ENCODE results near the gene MACF1.
"Not testable (repeated sequence)": the region's sequence is repeated elsewhere in the genome, so short reads cannot be mapped to it uniquely, and the experiment has no call there.

The MACF1 gene

GRCh38 chr1:39178541-39179431 is 25.7 kb upstream of the MACF1 start:
- DNase-seq (ENCODE audit: low read depth, low spot score) = no peak
- H3K27ac ChIP-seq = peak overlapping the region; percentile 98

- no peak for DNase-seq (ENCODE audit: low read depth, low spot score)
- H3K27ac ChIP-seq = peak overlapping the region; percentile 98
Measured at GRCh38 chr1:39181311-39181710, 23.2 kb upstream of the MACF1 start.

GRCh38 chr1:39182804-39183203 is 21.7 kb upstream of the MACF1 start:
- DNase-seq (ENCODE audit: low read depth, low spot score) = no peak
- peak overlapping the region; percentile 98 for H3K27ac ChIP-seq

GRCh38 chr1:39183503-39184353 is 20.8 kb upstream of the MACF1 start:
- peak; percentile 97 for DNase-seq (ENCODE audit: low read depth, low spot score)
- peak overlapping the region; percentile 98 for H3K27ac ChIP-seq

GRCh38 chr1:39184354-39184818 is 20.1 kb upstream of the MACF1 start:
- no peak for DNase-seq (ENCODE audit: low read depth, low spot score)
- peak overlapping the region; percentile 98 for H3K27ac ChIP-seq

GRCh38 chr1:39187275-39188046 is 17.0 kb upstream of the MACF1 start:
- H3K27ac ChIP-seq = peak overlapping the region; percentile 98

GRCh38 chr1:39189592-39190041 is 14.9 kb upstream of the MACF1 start:
- no peak for DNase-seq (ENCODE audit: low read depth, low spot score)

More at GRCh38 chr1:39187275-39188046, 17.0 kb upstream of the MACF1 start:
- DNase-seq (ENCODE audit: low read depth, low spot score) = no peak

GRCh38 chr1:39190096-39190495 is 14.4 kb upstream of the MACF1 start:
- peak overlapping the region; percentile 98 for H3K27ac ChIP-seq
- DNase-seq (ENCODE audit: low read depth, low spot score) = no peak

More at GRCh38 chr1:39189592-39190041, 14.9 kb upstream of the MACF1 start:
- H3K27ac ChIP-seq = peak overlapping the region; percentile 98

GRCh38 chr1:39194398-39195051 is 10.0 kb upstream of the MACF1 start:
- H3K27ac ChIP-seq = peak overlapping the region; percentile 98
- no peak for DNase-seq (ENCODE audit: low read depth, low spot score)

- H3K27ac ChIP-seq = peak overlapping the region; percentile 98
- no peak for DNase-seq (ENCODE audit: low read depth, low spot score)
Measured at GRCh38 chr1:39195166-39196111, 9.1 kb upstream of the MACF1 start.

GRCh38 chr1:39196244-39197215 is 8.0 kb upstream of the MACF1 start:
- peak overlapping the region; percentile 98 for H3K27ac ChIP-seq
- DNase-seq (ENCODE audit: low read depth, low spot score) = no peak

GRCh38 chr1:39199593-39199992 is 4.9 kb upstream of the MACF1 start:
- H3K27ac ChIP-seq = no peak overlapping the region
- DNase-seq (ENCODE audit: low read depth, low spot score) = no peak

- no peak for DNase-seq (ENCODE audit: low read depth, low spot score)
- peak overlapping the region; percentile 76 for H3K27ac ChIP-seq
Measured at GRCh38 chr1:39205102-39205780, 746 bp downstream of the MACF1 start.

GRCh38 chr1:39205781-39206464 is 1.4 kb downstream of the MACF1 start:
- no peak for DNase-seq (ENCODE audit: low read depth, low spot score)
- peak overlapping the region; percentile 76 for H3K27ac ChIP-seq

- not testable (repeated sequence) for DNase-seq (ENCODE audit: low read depth, low spot score); H3K27ac ChIP-seq
Measured at GRCh38 chr1:39208360-39208759, 3.9 kb downstream of the MACF1 start.

GRCh38 chr1:39210649-39211048 is 6.2 kb downstream of the MACF1 start:
- DNase-seq (ENCODE audit: low read depth, low spot score) = no peak
- H3K27ac ChIP-seq = no peak overlapping the region
